ENCODE results near the gene GLTPD2. TPM values are rescaled to one million over a fixed set of nuclear protein-coding genes. Genes with fewer than 3 reads are reported as not detected.
A peak's percentile ranks its signal among the peaks of the same experiment; 100 is the strongest.
"Not testable (repeated sequence)": the region's sequence is repeated elsewhere in the genome, so short reads cannot be mapped to it uniquely, and the experiment has no call there.

GLTPD2 gene
- total RNA-seq, 4 donors from 2014 or later = 1.2 TPM; not detected in 3

DNA sequence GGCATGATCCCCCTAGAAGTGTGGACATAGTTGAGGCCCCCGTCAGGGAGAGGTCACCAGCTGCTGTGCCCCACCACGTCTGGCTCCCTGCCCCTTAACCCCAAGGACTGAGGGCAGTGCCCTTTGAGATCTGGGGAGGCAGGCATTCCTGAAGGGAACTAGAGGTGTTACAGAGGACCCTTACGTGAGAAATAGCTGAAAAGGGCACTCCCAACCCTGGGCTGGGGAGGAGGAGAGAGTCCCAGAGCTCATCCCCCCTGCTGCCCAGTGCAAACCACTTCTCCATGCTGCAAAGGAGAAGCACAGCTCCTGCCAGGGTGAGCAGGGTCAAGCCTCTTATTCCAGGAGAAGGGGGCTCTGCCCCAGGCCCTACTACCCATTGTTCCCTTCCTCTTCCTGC is 34.1 kb downstream of the GLTPD2 start:
- intact Hi-C loops (cut with DNase I; ENCODE audit: low total_unique reads) = no loop called here
- H3K4me3 ChIP-seq (ENCODE audit: low read depth, poor library complexity, severe bottlenecking) = no peak overlapping the region
- WGBS, 2 donors = 59 to 83% methylated on average over 3 of the region's 3 CpGs
- no peak for DNase-seq (ENCODE audit: low spot score in 2 of 2)
- no peak for TF ChIP-seq POLR2A (IDR thresholded peaks at IDR 0.05)
- no peak for TF ChIP-seq CTCF (IDR thresholded peaks at IDR 0.05)

GRCh38 chr17:4823373-4824089 is 34.8 kb downstream of the GLTPD2 start:
- no peak for DNase-seq (ENCODE audit: low spot score in 2 of 2)
- TF ChIP-seq CTCF (IDR thresholded peaks at IDR 0.05) = no peak
- TF ChIP-seq POLR2A (IDR thresholded peaks at IDR 0.05) = no peak
- WGBS, 2 donors = 76 to 77% methylated on average over 12 of the region's 12 CpGs

DNA sequence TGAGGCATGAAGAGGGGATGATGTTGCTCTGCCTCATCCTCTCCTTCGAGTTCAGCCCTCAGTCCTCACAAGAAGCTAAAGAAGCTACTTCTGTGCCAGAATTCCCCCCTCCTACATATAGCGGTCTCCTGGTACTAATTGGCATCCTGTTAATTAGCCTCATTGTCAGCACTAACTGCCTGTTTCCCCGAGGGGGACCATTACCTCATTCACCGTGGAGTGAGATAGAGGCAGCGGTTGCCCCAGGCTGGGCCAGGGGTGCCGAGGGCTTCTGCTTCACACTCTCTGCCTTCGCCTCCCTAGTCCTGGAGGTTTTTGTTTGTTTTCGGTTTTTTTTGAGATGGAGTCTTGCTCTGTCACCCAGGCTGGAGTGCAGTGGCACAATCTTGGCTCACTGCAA is 38.6 kb downstream of the GLTPD2 start:
- TF ChIP-seq POLR2A (IDR thresholded peaks at IDR 0.05) = no peak
- TF ChIP-seq CTCF (IDR thresholded peaks at IDR 0.05) = no peak
- no peak overlapping the region for H3K4me3 ChIP-seq (ENCODE audit: low read depth, poor library complexity, severe bottlenecking)
- intact Hi-C loops (cut with DNase I; ENCODE audit: low total_unique reads) = no loop called here
- no peak for DNase-seq (ENCODE audit: low spot score in 2 of 2)
- WGBS, 2 donors = 55 to 62% methylated on average over 8 of the region's 8 CpGs

More at GRCh38 chr17:4823373-4824089, 34.8 kb downstream of the GLTPD2 start:
- no peak overlapping the region for H3K4me3 ChIP-seq (ENCODE audit: low read depth, poor library complexity, severe bottlenecking)
- intact Hi-C loops (cut with DNase I; ENCODE audit: low total_unique reads) = no loop called here

GRCh38 chr17:4832829-4833177 is 44.0 kb downstream of the GLTPD2 start:
- H3K4me3 ChIP-seq (ENCODE audit: low read depth, poor library complexity, severe bottlenecking) = peak overlapping the region; percentile 78
- 0 to 1% methylated on average over 11 to 12 of the region's 17 CpGs for WGBS, 2 donors
- DNase-seq (ENCODE audit: low spot score in 2 of 2); intact Hi-C loops (cut with DNase I; ENCODE audit: low total_unique reads): not testable (repeated sequence)

DNA sequence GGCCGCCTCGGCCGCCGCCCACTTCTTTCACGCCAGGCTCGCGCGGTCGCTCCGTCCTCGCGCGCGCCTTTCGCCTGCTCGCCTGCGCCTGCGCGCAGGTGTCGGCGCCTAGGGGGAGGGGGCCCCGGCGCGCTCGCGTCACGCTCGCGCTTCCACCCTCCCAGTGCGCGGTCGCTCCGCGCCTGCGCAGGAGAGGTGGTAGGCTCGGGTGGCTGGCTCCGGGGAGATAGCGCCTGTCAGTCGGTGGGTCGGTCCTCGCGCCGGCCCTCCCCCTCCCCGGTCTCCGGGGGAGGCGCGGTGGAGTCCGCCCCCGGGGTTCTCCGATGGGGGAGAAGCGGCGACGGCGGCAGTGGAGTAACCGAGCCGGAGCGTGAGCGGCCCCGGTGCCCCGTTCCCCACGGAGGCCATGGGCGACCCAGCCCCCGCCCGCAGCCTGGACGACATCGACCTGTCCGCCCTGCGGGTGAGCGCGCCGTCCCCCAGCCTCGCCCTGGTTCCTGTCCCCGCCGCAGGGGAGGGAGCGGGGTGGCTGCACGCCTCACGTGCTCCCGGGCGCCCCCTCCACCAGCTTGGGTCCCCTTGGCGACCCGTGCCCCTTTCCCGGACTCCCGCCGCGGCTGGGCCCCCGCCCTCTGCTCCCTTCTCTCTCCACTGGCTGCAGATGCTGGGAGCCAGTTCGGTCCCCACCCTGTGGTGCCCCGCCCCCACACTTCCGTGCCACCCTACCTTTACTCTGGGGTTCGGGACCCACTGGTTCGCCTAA is 44.6 kb downstream of the GLTPD2 start, which contains the start of gene MINK1:
Gene MINK1 (plus strand): TSS at position 163 of the 763 bp plus-strand sequence. CDS start 244 bp downstream, at position 407.
- intact Hi-C loops (cut with DNase I; ENCODE audit: low total_unique reads) = no loop called here
- TF ChIP-seq POLR2A (IDR thresholded peaks at IDR 0.05) = no peak
- no peak for TF ChIP-seq CTCF (IDR thresholded peaks at IDR 0.05)
- 0% methylated on average over 51 to 55 of the region's 91 CpGs for WGBS, 2 donors
- H3K4me3 ChIP-seq (ENCODE audit: low read depth, poor library complexity, severe bottlenecking) = peak within 1 kb of the TSS; percentile 78
- DNase-seq (ENCODE audit: low spot score in 2 of 2) = peak; percentile 80 to 96

DNA sequence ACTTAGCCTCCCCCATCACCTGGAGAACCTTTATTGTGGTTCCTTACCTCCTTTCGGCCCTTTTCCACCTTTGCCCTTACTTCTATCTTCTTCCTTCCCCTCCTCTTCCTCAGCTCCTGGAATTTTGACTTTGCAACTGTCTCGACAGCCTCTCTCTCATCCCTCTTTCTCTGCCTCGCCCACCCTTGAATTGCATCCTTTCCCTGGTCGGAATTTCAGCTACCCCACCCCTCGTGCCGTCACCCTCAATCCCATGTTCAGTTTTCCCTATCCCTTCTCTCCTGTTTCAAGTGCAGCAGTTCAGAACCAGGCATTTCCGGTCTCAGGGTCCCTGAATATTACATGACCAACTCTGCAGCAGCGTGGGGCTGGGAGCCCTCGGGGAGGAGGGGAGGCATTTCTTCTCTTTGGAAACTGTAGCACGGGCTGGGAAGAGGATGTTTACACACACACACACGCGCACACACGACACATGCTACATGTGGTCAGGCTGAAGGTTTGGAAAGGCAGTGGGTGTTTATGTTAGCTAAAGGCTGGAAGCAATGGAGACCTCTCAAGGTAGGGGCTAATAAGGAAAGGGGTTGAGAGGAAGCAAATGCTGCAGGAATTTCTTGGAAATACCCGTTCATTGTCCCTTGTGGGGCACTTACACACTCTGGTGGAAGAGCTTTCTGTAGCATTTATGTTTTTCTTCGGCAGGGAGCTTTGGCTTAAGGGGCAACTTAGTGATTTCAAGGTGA is 45.3 kb downstream of the GLTPD2 start:
- intact Hi-C loops (cut with DNase I; ENCODE audit: low total_unique reads) = no loop called here
- 2 to 3% methylated on average over 15 of the region's 15 CpGs for WGBS, 2 donors

More for the DNA sequence above, 45.3 kb downstream of the GLTPD2 start:
- TF ChIP-seq CTCF (IDR thresholded peaks at IDR 0.05) (no peak), POLR2A (IDR thresholded peaks at IDR 0.05) (no peak)
- DNase-seq (ENCODE audit: low spot score in 2 of 2) = no peak
- peak overlapping the region; percentile 78 for H3K4me3 ChIP-seq (ENCODE audit: low read depth, poor library complexity, severe bottlenecking)

All from lower leg skin (tissue), 4 donors.